Ovary (tissue), 9 donors: ENCODE results near the gene MRPL51. TPM values are rescaled to one million over a fixed set of nuclear protein-coding genes. Genes with fewer than 3 reads are reported as not detected.
"Not testable (repeated sequence)": the region's sequence is repeated elsewhere in the genome, so short reads cannot be mapped to it uniquely, and the experiment has no call there.

Experiments used
- DNase-seq, 5 donors: peaks; one replicate each; pipeline ENCODE4 v3.0.0-alpha.2; 2019 to 2020
- H3K27ac ChIP-seq, 2 donors: fragments of 200-600 bp; one replicate each; pipeline versions ENCODE4 v1.5.1 to v1.8.0; 2019 to 2022
- H3K27me3 ChIP-seq: fragments of 200-600 bp; one replicate; pipeline ENCODE4 v1.8.0; 2022
- H3K36me3 ChIP-seq: fragments of 200-600 bp; sonication (generic); one replicate; pipeline ENCODE4 v1.5.1; 2019
- H3K4me1 ChIP-seq: one replicate; pipeline ENCODE4 v1.8.1; 2013; ENCODE audit warnings: mild to moderate bottlenecking, moderate library complexity; ENCODE audit not compliant: insufficient read depth
- H3K4me3 ChIP-seq: fragments of 200-600 bp; sonication (generic); one replicate; pipeline ENCODE4 v1.5.1; 2017
- H3K9me3 ChIP-seq, 2 donors: fragments of 200-600 bp in 1 of 2; sonication (generic) in 1 of 2; one replicate each; pipeline versions ENCODE4 v1.5.1 to v1.8.1; 2013 to 2019; ENCODE audit warnings: mild to moderate bottlenecking in 1 of 2, moderate library complexity in 1 of 2
- EP300 ChIP-seq: sonication (generic); formaldehyde crosslinking; IDR thresholded peaks from one replicate; pipeline ENCODE4 v1.6.1; 2017; ENCODE audit warnings: antibody characterized with exemption
- POLR2A ChIP-seq: fragments of 450-650 bp; IDR thresholded peaks from one replicate; pipeline ENCODE4 v1.6.1; 2017; ENCODE audit warnings: antibody characterized with exemption, mild to moderate bottlenecking, moderate library complexity
- WGBS, 3 donors: extraction: QIAGEN DNeasy Blood & Tissue Kit in 1 of 3; methylation state at CpG; one replicate each; pipeline versions ENCODE4 v1.1.5 to v1.1.7; 2013 to 2017; 5-methylcytosine and 5-hydroxymethylcytosine counted together
- intact Hi-C, 4 donors: fragments of 100-400 bp; cut with DNase I; formaldehyde crosslinking; loops; one replicate each; pipeline versions ENCODE4 v1.11.0 to v1.15.1; 2022 to 2023
- polyA plus RNA-seq, 2 donors: library from polyadenylated mRNA; stranded (reverse); fragments of 200-250 nt in 1 of 2; fragments of 350-450 nt in 1 of 2; fragmentation: Illumina TruSeq in 1 of 2; extraction: RNeasy Lipid Tissue Mini Kit (QIAGEN cat#74804) in 1 of 2; gene quantifications; one replicate each; pipeline ENCODE4 v1.2.3, GENCODE V29; 2013 to 2014
- total RNA-seq, 7 donors: library from RNA; depleted of rRNA in 2 of 7; stranded (reverse); fragments of >200 nt in 2 of 7; fragmentation: NEBNext Ultra II Directional in 3 of 7; extraction: Animal tissue kit (Norgen Biotek cat#: 25700) in 3 of 7; gene quantifications; one replicate each; pipeline versions ENCODE4 v1.1.0 to v1.2.4, GENCODE V29; 2016 to 2023
- TF ChIP-seq, protein P1 (sequence below), 3 donors: fragments of 450-650 bp in 2 of 3; fragments of 200-600 bp in 1 of 3; IDR thresholded peaks; one replicate each; pipeline versions ENCODE4 v1.5.1 to v1.8.0; 2016 to 2022; ENCODE audit warnings: antibody characterized with exemption in 3 of 3, mild to moderate bottlenecking in 1 of 3
- donor health status: DM: no; HTN: no; CAD: no; lungs with moderate emphysema.
- donor health status: DM: no; HTN: no; CAD: no.
- donor health status: Bipolar disorder and iron deficiency.
- donor health status: DM: yes; HTN: yes; CAD: no.
- donor health status: DM: no; HTN: no; CAD: no.
- donor health status: DM: yes; HTN: yes; CAD: no.

MRPL51 gene
- total and polyA plus RNA-seq, 9 donors: 27.5 to 142 (median 108) TPM

DNA sequence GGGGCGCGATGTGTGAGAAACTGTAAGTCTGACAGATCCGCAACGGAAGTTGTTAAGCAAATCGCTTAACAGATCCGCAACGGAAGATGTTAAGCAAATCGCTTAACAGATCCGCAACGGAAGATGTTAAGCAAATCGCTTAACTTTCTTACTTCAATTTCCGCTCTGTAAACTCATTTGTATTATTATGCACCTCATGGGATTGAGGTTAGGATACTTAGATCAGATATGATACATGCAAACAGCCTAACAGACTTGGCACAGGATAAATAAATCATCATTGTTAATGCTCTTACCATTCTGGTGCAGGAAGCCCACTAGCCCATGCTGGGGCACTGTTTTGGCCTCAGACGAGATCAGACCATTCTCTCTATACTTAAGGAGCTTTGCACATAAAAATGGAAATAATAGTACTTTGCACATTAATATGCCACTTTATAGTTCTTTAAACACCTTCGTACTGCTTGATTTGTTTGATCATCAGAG is 1.2 kb upstream of the MRPL51 start:
- 1% methylated on average over 14 of the region's 14 CpGs for WGBS, 3 donors
- Histone ChIP-seq H3K27ac (no peak overlapping the region), H3K27me3 (no peaks in the 10 kb centered on the region), H3K36me3 (no peaks in the 10 kb centered on the region), H3K9me3 (no peaks in the 10 kb centered on the region), H3K4me1 (peaks cover 7% of the 10 kb centered on the region), H3K4me3 (peak overlapping the region; percentile 82)
- DNase-seq: no peak
- TF ChIP-seq EP300 (no peak), POLR2A (no peak)
- TF ChIP-seq, protein P1, sequence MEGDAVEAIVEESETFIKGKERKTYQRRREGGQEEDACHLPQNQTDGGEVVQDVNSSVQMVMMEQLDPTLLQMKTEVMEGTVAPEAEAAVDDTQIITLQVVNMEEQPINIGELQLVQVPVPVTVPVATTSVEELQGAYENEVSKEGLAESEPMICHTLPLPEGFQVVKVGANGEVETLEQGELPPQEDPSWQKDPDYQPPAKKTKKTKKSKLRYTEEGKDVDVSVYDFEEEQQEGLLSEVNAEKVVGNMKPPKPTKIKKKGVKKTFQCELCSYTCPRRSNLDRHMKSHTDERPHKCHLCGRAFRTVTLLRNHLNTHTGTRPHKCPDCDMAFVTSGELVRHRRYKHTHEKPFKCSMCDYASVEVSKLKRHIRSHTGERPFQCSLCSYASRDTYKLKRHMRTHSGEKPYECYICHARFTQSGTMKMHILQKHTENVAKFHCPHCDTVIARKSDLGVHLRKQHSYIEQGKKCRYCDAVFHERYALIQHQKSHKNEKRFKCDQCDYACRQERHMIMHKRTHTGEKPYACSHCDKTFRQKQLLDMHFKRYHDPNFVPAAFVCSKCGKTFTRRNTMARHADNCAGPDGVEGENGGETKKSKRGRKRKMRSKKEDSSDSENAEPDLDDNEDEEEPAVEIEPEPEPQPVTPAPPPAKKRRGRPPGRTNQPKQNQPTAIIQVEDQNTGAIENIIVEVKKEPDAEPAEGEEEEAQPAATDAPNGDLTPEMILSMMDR (IDR thresholded peaks at IDR 0.05): no peak
- intact Hi-C loops: no loop called here

DNA sequence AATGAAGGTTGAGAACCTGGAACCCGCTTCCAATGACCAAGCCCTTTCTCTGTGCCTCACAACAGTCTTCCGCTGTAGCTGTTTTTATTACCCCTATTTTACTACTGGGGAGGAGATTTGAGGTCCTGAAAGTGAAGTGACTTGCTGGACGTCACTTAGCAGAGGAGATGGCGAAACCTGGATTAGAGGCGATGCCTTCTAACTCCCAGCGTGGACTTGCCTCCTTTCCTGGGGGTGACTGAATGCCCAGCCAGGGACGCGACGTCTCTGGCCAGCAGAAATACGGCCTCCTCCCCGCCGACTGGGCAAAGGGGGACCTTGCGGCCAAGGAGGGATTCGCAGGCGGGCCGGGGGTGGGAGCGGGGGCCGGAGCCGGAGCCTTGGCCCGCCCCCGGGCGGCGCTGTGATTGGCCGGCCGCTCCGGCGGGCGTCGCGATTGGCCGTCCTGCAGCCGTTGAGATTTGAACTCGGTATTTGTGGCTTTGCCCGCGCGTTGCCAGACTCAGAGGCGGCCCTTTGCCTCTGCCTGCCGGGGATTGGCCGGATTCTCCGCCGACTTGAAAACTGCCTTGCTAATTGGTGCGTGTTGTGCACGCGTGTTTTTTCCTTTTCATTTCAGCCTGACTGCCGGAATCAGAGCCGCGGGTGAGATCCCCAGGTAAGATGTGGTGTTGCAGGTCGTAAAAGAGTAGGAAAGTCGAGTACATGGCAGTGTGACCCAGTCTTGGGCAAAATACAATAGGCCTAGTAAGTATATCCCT is 615 bp upstream of the MRPL51 start, which contains the start of gene NCAPD2:
NCAPD2 (plus strand) TSS at position 606 of the 761 bp plus-strand sequence. CDS start 997 bp downstream, outside the sequence.
- DNase-seq: peak; percentile 87 to 95 (median 91)
- H3K4me3 ChIP-seq: peak within 1 kb of the TSS; percentile 82
- peak within 1 kb of the TSS; percentile 47 to 93 for H3K27ac ChIP-seq
- no peaks in the 10 kb centered on the region for H3K9me3 ChIP-seq
- peaks cover 7% of the 10 kb centered on the region for H3K4me1 ChIP-seq
- intact Hi-C loops: no loop called here
- H3K27me3 ChIP-seq: no peaks in the 10 kb centered on the region
- WGBS, 3 donors: 0 to 1% (median 0%) methylated on average over 29 to 49 of the region's 49 CpGs
- no peak for TF ChIP-seq POLR2A
- TF ChIP-seq, protein P1 (IDR thresholded peaks at IDR 0.05): peak in 2 of 3 donors; percentile 60 to 83
- no peaks in the 10 kb centered on the region for H3K36me3 ChIP-seq

DNA sequence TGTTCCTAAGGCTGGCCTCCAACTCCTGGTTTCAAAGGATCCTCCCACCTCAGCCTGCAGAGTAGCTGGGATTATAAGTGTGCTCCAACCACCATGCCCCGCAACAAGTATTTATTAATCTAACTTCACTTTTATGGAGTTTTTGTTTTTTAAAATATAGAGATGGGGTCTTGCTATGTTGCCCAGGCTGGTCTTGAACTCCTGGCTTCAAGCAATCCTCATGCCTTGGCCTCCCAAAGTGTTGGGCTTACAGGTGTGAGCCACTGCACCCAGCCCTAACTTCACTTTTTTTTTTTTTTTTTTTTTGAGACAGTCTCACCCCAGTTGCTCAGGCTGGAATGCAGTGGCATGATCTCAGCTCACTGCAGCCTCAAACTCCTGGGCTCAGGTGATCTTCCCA is 2.4 kb downstream of the MRPL51 start:
- H3K4me1 ChIP-seq, H3K4me3 ChIP-seq, intact Hi-C loops, DNase-seq, H3K27me3 ChIP-seq, H3K9me3 ChIP-seq, H3K36me3 ChIP-seq, H3K27ac ChIP-seq: not testable (repeated sequence)
- WGBS, 3 donors: 95 to 100% (median 98%) methylated on average over 1 of the region's 1 CpG

DNA sequence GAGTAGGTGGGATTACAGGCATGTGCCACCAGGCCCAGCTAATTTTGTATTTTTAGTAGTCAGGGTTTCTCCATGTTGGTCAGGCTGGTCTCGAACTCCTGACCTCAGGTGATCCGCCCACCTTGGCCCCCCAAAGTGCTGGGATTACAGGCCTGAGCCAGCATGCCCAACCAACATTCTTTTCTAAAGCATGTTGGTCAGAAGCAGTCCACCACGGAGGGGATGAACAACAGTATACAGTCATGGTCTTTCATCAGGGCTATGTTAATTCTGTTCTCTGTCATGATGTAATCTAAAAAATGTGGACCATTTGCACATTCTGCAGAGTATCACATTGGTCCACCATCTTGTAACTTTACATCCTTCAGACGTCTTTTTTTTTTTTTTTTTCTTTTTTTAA is 3.6 kb downstream of the MRPL51 start:
- H3K9me3 ChIP-seq: no peaks in the 10 kb centered on the region
- no peaks in the 10 kb centered on the region for H3K27me3 ChIP-seq
- H3K4me3 ChIP-seq: no peak overlapping the region
- no peak overlapping the region for H3K27ac ChIP-seq
- intact Hi-C loops: no loop called here
- TF ChIP-seq, protein P1 (IDR thresholded peaks at IDR 0.05): no peak
- TF ChIP-seq POLR2A (no peak), EP300 (no peak)
- DNase-seq: no peak
- peaks cover 4% of the 10 kb centered on the region for H3K4me1 ChIP-seq
- H3K36me3 ChIP-seq: no peaks in the 10 kb centered on the region
- 57 to 73% (median 59%) methylated on average over 4 of the region's 4 CpGs for WGBS, 3 donors

DNA sequence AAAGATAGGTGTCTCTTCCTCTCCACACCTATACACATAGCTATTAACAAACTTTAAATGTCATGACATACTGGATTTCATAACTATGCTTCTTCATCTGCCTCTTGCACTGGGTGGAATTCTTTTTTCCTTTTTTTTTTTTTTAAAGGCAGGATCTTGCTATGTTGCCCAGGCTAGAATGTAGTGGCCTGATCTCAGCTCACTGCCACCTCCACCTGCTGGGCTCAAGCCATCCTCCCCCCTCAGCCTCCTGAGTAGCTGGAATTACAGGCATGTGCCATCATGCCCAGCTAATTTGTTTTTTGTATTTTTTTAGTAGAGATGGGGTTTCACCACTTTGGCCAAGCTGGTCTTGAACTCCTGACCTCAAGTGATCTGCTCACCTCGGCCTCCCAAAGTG is 4.8 kb downstream of the MRPL51 start:
- DNase-seq: no peak
- H3K27me3 ChIP-seq: no peaks in the 10 kb centered on the region
- H3K4me1 ChIP-seq: peaks cover 4% of the 10 kb centered on the region
- WGBS, 3 donors: 59 to 86% (median 83%) methylated on average over 1 of the region's 1 CpG
- no peak for TF ChIP-seq POLR2A
- TF ChIP-seq, protein P1 (IDR thresholded peaks at IDR 0.05): no peak
- TF ChIP-seq EP300: no peak
- no peak overlapping the region for H3K27ac ChIP-seq
- no peak overlapping the region for H3K4me3 ChIP-seq
- H3K36me3 ChIP-seq: no peaks in the 10 kb centered on the region
- no peaks in the 10 kb centered on the region for H3K9me3 ChIP-seq
- intact Hi-C loops: no loop called here
